ENCODE measurements around the gene IFFO2.

DNA sequence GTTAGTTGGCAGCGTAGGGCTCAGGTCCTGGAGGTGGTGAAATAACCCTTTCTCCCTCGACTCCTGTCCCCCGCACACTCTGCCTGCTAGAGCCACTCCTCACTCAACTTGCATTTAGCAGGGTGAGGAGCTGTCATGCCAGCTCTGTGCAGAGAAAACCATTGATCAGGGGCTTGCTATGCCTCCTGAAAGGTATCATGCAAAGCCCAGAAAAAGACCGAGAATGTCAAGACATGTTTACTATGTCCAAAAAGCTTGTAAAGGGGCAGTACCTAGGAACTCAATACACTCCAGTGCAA is 72.1 kb downstream of the IFFO2 start:
- TF ChIP-seq, protein P1, sequence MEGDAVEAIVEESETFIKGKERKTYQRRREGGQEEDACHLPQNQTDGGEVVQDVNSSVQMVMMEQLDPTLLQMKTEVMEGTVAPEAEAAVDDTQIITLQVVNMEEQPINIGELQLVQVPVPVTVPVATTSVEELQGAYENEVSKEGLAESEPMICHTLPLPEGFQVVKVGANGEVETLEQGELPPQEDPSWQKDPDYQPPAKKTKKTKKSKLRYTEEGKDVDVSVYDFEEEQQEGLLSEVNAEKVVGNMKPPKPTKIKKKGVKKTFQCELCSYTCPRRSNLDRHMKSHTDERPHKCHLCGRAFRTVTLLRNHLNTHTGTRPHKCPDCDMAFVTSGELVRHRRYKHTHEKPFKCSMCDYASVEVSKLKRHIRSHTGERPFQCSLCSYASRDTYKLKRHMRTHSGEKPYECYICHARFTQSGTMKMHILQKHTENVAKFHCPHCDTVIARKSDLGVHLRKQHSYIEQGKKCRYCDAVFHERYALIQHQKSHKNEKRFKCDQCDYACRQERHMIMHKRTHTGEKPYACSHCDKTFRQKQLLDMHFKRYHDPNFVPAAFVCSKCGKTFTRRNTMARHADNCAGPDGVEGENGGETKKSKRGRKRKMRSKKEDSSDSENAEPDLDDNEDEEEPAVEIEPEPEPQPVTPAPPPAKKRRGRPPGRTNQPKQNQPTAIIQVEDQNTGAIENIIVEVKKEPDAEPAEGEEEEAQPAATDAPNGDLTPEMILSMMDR (IDR thresholded peaks at IDR 0.05; ENCODE audit: low read depth, low read length, poor library complexity, severe bottlenecking), result peak; percentile 56
- TF ChIP-seq EZH2phosphoT487 (IDR thresholded peaks at IDR 0.05; ENCODE audit: borderline replicate concordance, low read length), result no peak

Measured in DOHH2 (cell line).